GM12878 (cell line): ENCODE data around the gene CABP7.

Experiments
- E2F4 ChIP-seq: IDR thresholded peaks from 2 replicates; pipeline ENCODE4 v1.6.1; 2012; ENCODE audit warnings: low read depth, low read length, improper control_type of control experiment
- HDAC6 ChIP-seq: fragments of 200-600 bp; sonication (generic); IDR thresholded peaks from one replicate; pipeline ENCODE4 v1.8.0; 2017; ENCODE audit warnings: antibody characterized with exemption; ENCODE audit not compliant: unreplicated experiment
- JUND ChIP-seq: IDR thresholded peaks from 2 replicates; pipeline ENCODE4 v1.6.1; 2012; ENCODE audit warnings: low read depth, mild to moderate bottlenecking, low read length, improper control_type of control experiment, moderate library complexity
- NFIC ChIP-seq: IDR thresholded peaks from 2 replicates; pipeline ENCODE4 v1.6.1; 2012; ENCODE audit warnings: low read depth, mild to moderate bottlenecking, inconsistent platforms, low read length, moderate library complexity
- POLR2AphosphoS2 ChIP-seq: IDR thresholded peaks from 2 replicates; pipeline ENCODE4 v1.6.1; 2011; ENCODE audit warnings: low read depth, mild to moderate bottlenecking, low read length, improper control_type of control experiment, moderate library complexity
- RAD21 ChIP-seq: IDR thresholded peaks from 2 replicates; pipeline ENCODE4 v1.6.1; 2011; ENCODE audit warnings: mild to moderate bottlenecking, low read depth, low read length, moderate library complexity; ENCODE audit not compliant: insufficient read depth
- SMAD1 ChIP-seq: fragments of 450-650 bp; IDR thresholded peaks from 2 replicates; pipeline ENCODE4 v1.6.1; 2018; ENCODE audit warnings: mild to moderate bottlenecking, low read depth; ENCODE audit not compliant: partially characterized antibody
- SP1 ChIP-seq: IDR thresholded peaks from one replicate; pipeline ENCODE4 v1.6.1; 2011; ENCODE audit warnings: low read depth, low read length
- YY1 ChIP-seq: IDR thresholded peaks from 2 replicates; pipeline ENCODE4 v1.6.1; 2011; ENCODE audit warnings: low read depth, mild to moderate bottlenecking, low read length
- ZNF384 ChIP-seq: IDR thresholded peaks from 2 replicates; pipeline ENCODE4 v1.6.1; 2012; ENCODE audit warnings: low read depth, mild to moderate bottlenecking, low read length, improper control_type of control experiment, borderline replicate concordance
- TF ChIP-seq, protein P1 (sequence below): fragments of 450-650 bp; IDR thresholded peaks from 2 replicates; pipeline ENCODE4 v1.6.1; 2018; ENCODE audit warnings: borderline replicate concordance, mild to moderate bottlenecking; ENCODE audit not compliant: partially characterized antibody

GRCh38 chr22:29716814-29717545 lies 2.8 kb upstream of the CABP7 start:
- no peak for TF ChIP-seq E2F4
- TF ChIP-seq SP1: no peak
- no peak for TF ChIP-seq YY1
- TF ChIP-seq RAD21: no peak
- no peak for TF ChIP-seq POLR2AphosphoS2
- TF ChIP-seq JUND: no peak
- no peak for TF ChIP-seq SMAD1
- no peak for TF ChIP-seq HDAC6
- no peak for TF ChIP-seq ZNF384
- TF ChIP-seq, protein P1, sequence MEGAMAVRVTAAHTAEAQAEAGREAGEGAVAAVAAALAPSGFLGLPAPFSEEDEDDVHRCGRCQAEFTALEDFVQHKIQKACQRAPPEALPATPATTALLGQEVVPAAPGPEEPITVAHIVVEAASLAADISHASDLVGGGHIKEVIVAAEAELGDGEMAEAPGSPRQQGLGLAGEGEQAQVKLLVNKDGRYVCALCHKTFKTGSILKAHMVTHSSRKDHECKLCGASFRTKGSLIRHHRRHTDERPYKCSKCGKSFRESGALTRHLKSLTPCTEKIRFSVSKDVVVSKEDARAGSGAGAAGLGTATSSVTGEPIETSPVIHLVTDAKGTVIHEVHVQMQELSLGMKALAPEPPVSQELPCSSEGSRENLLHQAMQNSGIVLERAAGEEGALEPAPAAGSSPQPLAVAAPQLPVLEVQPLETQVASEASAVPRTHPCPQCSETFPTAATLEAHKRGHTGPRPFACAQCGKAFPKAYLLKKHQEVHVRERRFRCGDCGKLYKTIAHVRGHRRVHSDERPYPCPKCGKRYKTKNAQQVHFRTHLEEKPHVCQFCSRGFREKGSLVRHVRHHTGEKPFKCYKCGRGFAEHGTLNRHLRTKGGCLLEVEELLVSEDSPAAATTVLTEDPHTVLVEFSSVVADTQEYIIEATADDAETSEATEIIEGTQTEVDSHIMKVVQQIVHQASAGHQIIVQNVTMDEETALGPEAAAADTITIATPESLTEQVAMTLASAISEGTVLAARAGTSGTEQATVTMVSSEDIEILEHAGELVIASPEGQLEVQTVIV: no peak
- TF ChIP-seq NFIC: no peak
